HG03378 (cell line): ENCODE results near the gene MBL2.
A peak's percentile ranks its signal among the peaks of the same experiment; 100 is the strongest.

Source experiments
- ATAC-seq: cut with Tn5 transposase; IDR thresholded peaks from one replicate; pipeline ENCODE4 v1.9.1; 2021; ENCODE audit warnings: mild to moderate bottlenecking, moderate library complexity; ENCODE audit not compliant: unreplicated experiment

Gene MBL2

GRCh38 chr10:52774182-52774581 lies 1.6 kb upstream of the MBL2 start:
- no peak for ATAC-seq

- ATAC-seq: no peak
These were observed 794 bp downstream of the MBL2 start for GRCh38 chr10:52771534-52772445.

GRCh38 chr10:52770904-52771303 lies 1.7 kb downstream of the MBL2 start:
- ATAC-seq: no peak

- no peak for ATAC-seq
These were observed 2.6 kb downstream of the MBL2 start for GRCh38 chr10:52769966-52770365.

- ATAC-seq: no peak
These were observed 4.5 kb downstream of the MBL2 start for GRCh38 chr10:52768001-52768532.

GRCh38 chr10:52762088-52762487 lies 10.5 kb downstream of the MBL2 start:
- ATAC-seq: no peak

GRCh38 chr10:52759154-52759553 lies 13.4 kb downstream of the MBL2 start:
- no peak for ATAC-seq

GRCh38 chr10:52758406-52758805 lies 14.2 kb downstream of the MBL2 start:
- no peak for ATAC-seq

GRCh38 chr10:52757773-52758172 lies 14.8 kb downstream of the MBL2 start:
- ATAC-seq: no peak

GRCh38 chr10:52756966-52757365 lies 15.6 kb downstream of the MBL2 start:
- no peak for ATAC-seq

GRCh38 chr10:52756295-52756694 lies 16.3 kb downstream of the MBL2 start:
- no peak for ATAC-seq

GRCh38 chr10:52755297-52756062 lies 17.1 kb downstream of the MBL2 start:
- no peak for ATAC-seq

- ATAC-seq: peak; percentile 45
These were observed 19.7 kb downstream of the MBL2 start for GRCh38 chr10:52752801-52753445.

GRCh38 chr10:52752261-52752660 lies 20.3 kb downstream of the MBL2 start:
- no peak for ATAC-seq

- no peak for ATAC-seq
These were observed 21.2 kb downstream of the MBL2 start for GRCh38 chr10:52751337-52751736.

- ATAC-seq: no peak
These were observed 22.0 kb downstream of the MBL2 start for GRCh38 chr10:52750629-52751028.

- ATAC-seq: no peak
These were observed 24.9 kb downstream of the MBL2 start for GRCh38 chr10:52747694-52748093.

GRCh38 chr10:52746169-52746568 lies 26.4 kb downstream of the MBL2 start:
- no peak for ATAC-seq

GRCh38 chr10:52744057-52744805 lies 28.4 kb downstream of the MBL2 start:
- ATAC-seq: no peak

- ATAC-seq: no peak
These were observed 29.9 kb downstream of the MBL2 start for GRCh38 chr10:52742731-52743130.

- ATAC-seq: no peak
These were observed 30.7 kb downstream of the MBL2 start for GRCh38 chr10:52741851-52742250.
